ENCODE measurements around the gene NRXN3. TPM values are rescaled to one million over a fixed set of nuclear protein-coding genes. Genes with fewer than 3 reads are reported as not detected.

The NRXN3 gene
- polyA plus RNA-seq, 1 donor from 2014 or later: 110 TPM

DNA sequence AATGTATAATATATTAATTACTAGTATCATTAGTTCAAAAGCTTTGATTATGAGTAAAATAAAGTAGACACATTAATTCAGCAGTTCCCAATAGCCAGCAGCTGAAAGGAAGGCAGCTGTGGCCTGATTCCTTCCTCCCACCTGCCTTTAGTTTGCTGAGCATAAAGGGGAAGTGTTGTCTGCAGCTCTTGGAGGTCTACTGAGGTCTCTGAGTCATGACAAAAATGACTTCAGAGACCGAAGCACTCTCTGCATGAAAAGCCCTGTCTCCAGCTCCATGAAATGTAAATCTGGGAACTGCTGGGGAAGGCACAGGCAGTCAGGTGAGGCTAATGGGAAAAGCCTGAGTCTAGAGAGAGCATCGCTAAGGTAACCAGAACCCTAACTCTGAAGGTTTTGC, 165.4 kb downstream of the NRXN3 start:
- Histone ChIP-seq H3K79me2 (replicated peaks; ENCODE audit: insufficient read depth, low read length) (no peaks in the 10 kb centered on the region), H3K9ac (ENCODE audit: low read length) (no peak overlapping the region), H3K27me3 (ENCODE audit: insufficient read depth, low read depth, low read length) (no peaks in the 10 kb centered on the region), H3K9me2 (ENCODE audit: insufficient read depth, low read length) (no peaks in the 10 kb centered on the region), H3K4me3 (ENCODE audit: low read length) (no peak overlapping the region), H3K27ac (ENCODE audit: low read length) (no peak overlapping the region), H3K9me3 (ENCODE audit: low read length) (no peaks in the 10 kb centered on the region), H4K20me1 (ENCODE audit: insufficient read depth) (no peaks in the 10 kb centered on the region), H2AFZ (ENCODE audit: low read depth, low read length) (no peak overlapping the region), H3K4me2 (ENCODE audit: low read length) (no peak overlapping the region), H3F3A (ENCODE audit: insufficient read depth, low read length, poor library complexity, severe bottlenecking) (no peaks in the 10 kb centered on the region), H3K36me3 (ENCODE audit: insufficient read depth, low read length) (no peaks in the 10 kb centered on the region)
- TF ChIP-seq, protein P1, sequence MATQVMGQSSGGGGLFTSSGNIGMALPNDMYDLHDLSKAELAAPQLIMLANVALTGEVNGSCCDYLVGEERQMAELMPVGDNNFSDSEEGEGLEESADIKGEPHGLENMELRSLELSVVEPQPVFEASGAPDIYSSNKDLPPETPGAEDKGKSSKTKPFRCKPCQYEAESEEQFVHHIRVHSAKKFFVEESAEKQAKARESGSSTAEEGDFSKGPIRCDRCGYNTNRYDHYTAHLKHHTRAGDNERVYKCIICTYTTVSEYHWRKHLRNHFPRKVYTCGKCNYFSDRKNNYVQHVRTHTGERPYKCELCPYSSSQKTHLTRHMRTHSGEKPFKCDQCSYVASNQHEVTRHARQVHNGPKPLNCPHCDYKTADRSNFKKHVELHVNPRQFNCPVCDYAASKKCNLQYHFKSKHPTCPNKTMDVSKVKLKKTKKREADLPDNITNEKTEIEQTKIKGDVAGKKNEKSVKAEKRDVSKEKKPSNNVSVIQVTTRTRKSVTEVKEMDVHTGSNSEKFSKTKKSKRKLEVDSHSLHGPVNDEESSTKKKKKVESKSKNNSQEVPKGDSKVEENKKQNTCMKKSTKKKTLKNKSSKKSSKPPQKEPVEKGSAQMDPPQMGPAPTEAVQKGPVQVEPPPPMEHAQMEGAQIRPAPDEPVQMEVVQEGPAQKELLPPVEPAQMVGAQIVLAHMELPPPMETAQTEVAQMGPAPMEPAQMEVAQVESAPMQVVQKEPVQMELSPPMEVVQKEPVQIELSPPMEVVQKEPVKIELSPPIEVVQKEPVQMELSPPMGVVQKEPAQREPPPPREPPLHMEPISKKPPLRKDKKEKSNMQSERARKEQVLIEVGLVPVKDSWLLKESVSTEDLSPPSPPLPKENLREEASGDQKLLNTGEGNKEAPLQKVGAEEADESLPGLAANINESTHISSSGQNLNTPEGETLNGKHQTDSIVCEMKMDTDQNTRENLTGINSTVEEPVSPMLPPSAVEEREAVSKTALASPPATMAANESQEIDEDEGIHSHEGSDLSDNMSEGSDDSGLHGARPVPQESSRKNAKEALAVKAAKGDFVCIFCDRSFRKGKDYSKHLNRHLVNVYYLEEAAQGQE (IDR thresholded peaks at IDR 0.05; ENCODE audit: borderline replicate concordance): no peak
- TF ChIP-seq TAF1 (IDR thresholded peaks at IDR 0.05; ENCODE audit: low read depth): no peak
- TF ChIP-seq, protein P2, sequence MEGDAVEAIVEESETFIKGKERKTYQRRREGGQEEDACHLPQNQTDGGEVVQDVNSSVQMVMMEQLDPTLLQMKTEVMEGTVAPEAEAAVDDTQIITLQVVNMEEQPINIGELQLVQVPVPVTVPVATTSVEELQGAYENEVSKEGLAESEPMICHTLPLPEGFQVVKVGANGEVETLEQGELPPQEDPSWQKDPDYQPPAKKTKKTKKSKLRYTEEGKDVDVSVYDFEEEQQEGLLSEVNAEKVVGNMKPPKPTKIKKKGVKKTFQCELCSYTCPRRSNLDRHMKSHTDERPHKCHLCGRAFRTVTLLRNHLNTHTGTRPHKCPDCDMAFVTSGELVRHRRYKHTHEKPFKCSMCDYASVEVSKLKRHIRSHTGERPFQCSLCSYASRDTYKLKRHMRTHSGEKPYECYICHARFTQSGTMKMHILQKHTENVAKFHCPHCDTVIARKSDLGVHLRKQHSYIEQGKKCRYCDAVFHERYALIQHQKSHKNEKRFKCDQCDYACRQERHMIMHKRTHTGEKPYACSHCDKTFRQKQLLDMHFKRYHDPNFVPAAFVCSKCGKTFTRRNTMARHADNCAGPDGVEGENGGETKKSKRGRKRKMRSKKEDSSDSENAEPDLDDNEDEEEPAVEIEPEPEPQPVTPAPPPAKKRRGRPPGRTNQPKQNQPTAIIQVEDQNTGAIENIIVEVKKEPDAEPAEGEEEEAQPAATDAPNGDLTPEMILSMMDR (IDR thresholded peaks at IDR 0.05; ENCODE audit: poor library complexity, severe bottlenecking): no peak
- TF ChIP-seq EZH2 (IDR thresholded peaks at IDR 0.05; ENCODE audit: borderline replicate concordance, insufficient read depth, low read length, poor library complexity, severe bottlenecking): no peak
- TF ChIP-seq RAD21 (conservative IDR thresholded peaks at IDR 0.05): no peak

DNA sequence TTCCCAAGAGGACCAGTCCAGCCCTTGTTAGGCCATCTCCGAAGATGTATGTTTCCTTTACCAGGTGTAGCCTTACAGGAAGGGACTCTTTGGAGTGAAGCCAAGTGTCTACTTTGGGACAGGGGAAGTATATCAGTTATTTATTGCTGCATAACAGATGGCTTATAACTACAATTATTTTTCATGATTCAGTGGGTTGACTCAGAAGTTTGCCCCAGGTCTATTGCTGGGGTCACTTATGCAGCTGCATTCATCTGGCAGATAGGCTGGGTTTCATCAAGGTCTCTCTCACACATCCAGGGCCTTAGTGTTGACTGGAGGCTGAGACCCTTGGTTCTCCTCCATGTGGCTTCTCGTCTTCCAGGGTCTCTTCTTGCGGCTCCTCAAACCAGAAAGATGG, 170.1 kb downstream of the NRXN3 start:
- no peaks in the 10 kb centered on the region for H3K36me3 ChIP-seq (ENCODE audit: insufficient read depth, low read length)
- H3F3A ChIP-seq (ENCODE audit: insufficient read depth, low read length, poor library complexity, severe bottlenecking): no peaks in the 10 kb centered on the region
- no peaks in the 10 kb centered on the region for H3K9me2 ChIP-seq (ENCODE audit: insufficient read depth, low read length)
- no peak overlapping the region for H3K4me3 ChIP-seq (ENCODE audit: low read length)
- no peaks in the 10 kb centered on the region for H3K9me3 ChIP-seq (ENCODE audit: low read length)
- H3K9ac ChIP-seq (ENCODE audit: low read length): no peak overlapping the region
- no peaks in the 10 kb centered on the region for H3K79me2 ChIP-seq (replicated peaks; ENCODE audit: insufficient read depth, low read length)
- no peak overlapping the region for H3K27ac ChIP-seq (ENCODE audit: low read length)
- H4K20me1 ChIP-seq (ENCODE audit: insufficient read depth): no peaks in the 10 kb centered on the region
- TF ChIP-seq EP300 (conservative IDR thresholded peaks at IDR 0.05; ENCODE audit: poor library complexity, severe bottlenecking): no peak
- TF ChIP-seq SMC3 (conservative IDR thresholded peaks at IDR 0.05; ENCODE audit: poor library complexity): no peak
- no peak for TF ChIP-seq TAF1 (IDR thresholded peaks at IDR 0.05; ENCODE audit: low read depth)
- TF ChIP-seq POLR2AphosphoS5 (IDR thresholded peaks at IDR 0.05): no peak
- TF ChIP-seq MXI1 (conservative IDR thresholded peaks at IDR 0.05; ENCODE audit: poor library complexity, severe bottlenecking): no peak
- TF ChIP-seq RAD21 (conservative IDR thresholded peaks at IDR 0.05): no peak
- TF ChIP-seq, protein P2 (IDR thresholded peaks at IDR 0.05; ENCODE audit: poor library complexity, severe bottlenecking): no peak
- TF ChIP-seq, protein P1 (IDR thresholded peaks at IDR 0.05; ENCODE audit: borderline replicate concordance): no peak
- TF ChIP-seq EZH2 (IDR thresholded peaks at IDR 0.05; ENCODE audit: borderline replicate concordance, insufficient read depth, low read length, poor library complexity, severe bottlenecking): no peak
- no peaks in the 10 kb centered on the region for H3K27me3 ChIP-seq (ENCODE audit: insufficient read depth, low read depth, low read length)
- no peak overlapping the region for H3K4me2 ChIP-seq (ENCODE audit: low read length)
- no peak overlapping the region for H2AFZ ChIP-seq (ENCODE audit: low read depth, low read length)
